Kidney (tissue), 14 donors: Measurements from ENCODE around the gene TRPM2. TPM values are rescaled to one million over a fixed set of nuclear protein-coding genes. Genes with fewer than 3 reads are reported as not detected.

Experiments
- DNase-seq, 5 donors: peaks; one replicate each; pipeline ENCODE4 v3.0.0-alpha.2; 2013 to 2020
- FAIRE-seq: peaks from 2 replicates; lab custom pipeline; 2012; peaks lifted over from hg19 to GRCh38; lab: Jason Lieb, UNC
- H3K27ac ChIP-seq, 2 donors: one replicate each; pipeline ENCODE4 v1.7.0; 2013; ENCODE audit warnings: low read depth in 2 of 2, low read length in 2 of 2, inconsistent platforms in 1 of 2
- H3K27me3 ChIP-seq: one replicate; pipeline ENCODE4 v1.7.1; 2013; ENCODE audit warnings: low read length, inconsistent platforms; ENCODE audit not compliant: control insufficient read depth, insufficient read depth
- H3K36me3 ChIP-seq, 3 donors: one replicate each; pipeline versions ENCODE4 v1.7.0 to v1.7.1; 2013; ENCODE audit warnings: low read length in 3 of 3, control low read depth in 1 of 3, inconsistent platforms in 1 of 3; ENCODE audit not compliant: insufficient read depth in 3 of 3, control insufficient read depth in 2 of 3
- H3K4me1 ChIP-seq, 3 donors: one replicate each; pipeline versions ENCODE4 v1.7.0 to v1.7.1; 2013; ENCODE audit warnings: low read length in 3 of 3, inconsistent platforms in 1 of 3, low read depth in 1 of 3; ENCODE audit not compliant: control insufficient read depth in 2 of 3, insufficient read depth in 2 of 3
- H3K4me3 ChIP-seq, 3 donors: one replicate each; pipeline versions ENCODE4 v1.7.0 to v1.8.1; 2013; ENCODE audit warnings: low read length in 3 of 3, control low read depth in 1 of 3, inconsistent platforms in 1 of 3
- H3K9ac ChIP-seq, 3 donors: one replicate each; pipeline versions ENCODE4 v1.7.0 to v1.7.1; 2013; ENCODE audit warnings: low read length in 3 of 3, control low read depth in 1 of 3, inconsistent platforms in 1 of 3
- H3K9me3 ChIP-seq, 3 donors: one replicate each; pipeline versions ENCODE4 v1.7.0 to v1.7.1; 2013; ENCODE audit warnings: low read length in 3 of 3, control low read depth in 1 of 3, inconsistent platforms in 1 of 3; ENCODE audit not compliant: control insufficient read depth in 2 of 3, insufficient read depth in 1 of 3
- CTCF ChIP-seq: IDR thresholded peaks from 3 replicates; pipeline ENCODE4 v1.5.1; 2012; ENCODE audit warnings: mild to moderate bottlenecking, moderate library complexity, borderline replicate concordance; ENCODE audit not compliant: insufficient read depth; ENCODE audit errors: extremely low read depth
- intact Hi-C: fragments of 100-400 bp; cut with DNase I; formaldehyde crosslinking; loops from one replicate; pipeline ENCODE4 v1.11.1; 2022
- polyA plus RNA-seq: library from polyadenylated mRNA; stranded (reverse); fragments of 350-450 nt; fragmentation: Illumina TruSeq; extraction: RNeasy Lipid Tissue Mini Kit (QIAGEN cat#74804); gene quantifications from one replicate; pipeline ENCODE4 v1.2.3, GENCODE V29; 2014; ENCODE audit warnings: low read depth, low replicate concordance; ENCODE audit not compliant: insufficient read depth
- total RNA-seq: library from RNA; stranded (reverse); fragmentation: NEBNext Ultra II Directional; extraction: Animal tissue kit (Norgen Biotek cat#: 25700); gene quantifications from one replicate; pipeline ENCODE4 v1.2.1, GENCODE V29; 2021
- donor health status: control.
- donor health status: control.
- donor health status: control.
- donor health status: control.
- donor health status: control.
- donor health status: DM: yes; HTN: yes; CAD: no.
- donor health status: Normal renal cell carcinoma (clear cell type).

The TRPM2 gene
- total and polyA plus RNA-seq, 2 donors from 2014 or later, result 2.0 to 11.5 TPM

- Histone ChIP-seq H3K27me3 (no peaks in the 10 kb centered on the region), H3K9me3 (peaks cover 0 to 2% (median 0%) of the 10 kb centered on the region in 3 donors), H3K27ac (no peak overlapping the region), H3K36me3 (no peaks in the 10 kb centered on the region), H3K4me1 (no peaks in the 10 kb centered on the region), H3K9ac (no peak overlapping the region), H3K4me3 (no peak overlapping the region)
- DNase-seq (peak in 1 of 5 donors; percentile 59), FAIRE-seq (no peak)
- intact Hi-C loops, result no loop called here
- no peak for TF ChIP-seq CTCF
Observed at GRCh38 chr21:44405091-44405947, 51.9 kb downstream of the TRPM2 start.

DNA sequence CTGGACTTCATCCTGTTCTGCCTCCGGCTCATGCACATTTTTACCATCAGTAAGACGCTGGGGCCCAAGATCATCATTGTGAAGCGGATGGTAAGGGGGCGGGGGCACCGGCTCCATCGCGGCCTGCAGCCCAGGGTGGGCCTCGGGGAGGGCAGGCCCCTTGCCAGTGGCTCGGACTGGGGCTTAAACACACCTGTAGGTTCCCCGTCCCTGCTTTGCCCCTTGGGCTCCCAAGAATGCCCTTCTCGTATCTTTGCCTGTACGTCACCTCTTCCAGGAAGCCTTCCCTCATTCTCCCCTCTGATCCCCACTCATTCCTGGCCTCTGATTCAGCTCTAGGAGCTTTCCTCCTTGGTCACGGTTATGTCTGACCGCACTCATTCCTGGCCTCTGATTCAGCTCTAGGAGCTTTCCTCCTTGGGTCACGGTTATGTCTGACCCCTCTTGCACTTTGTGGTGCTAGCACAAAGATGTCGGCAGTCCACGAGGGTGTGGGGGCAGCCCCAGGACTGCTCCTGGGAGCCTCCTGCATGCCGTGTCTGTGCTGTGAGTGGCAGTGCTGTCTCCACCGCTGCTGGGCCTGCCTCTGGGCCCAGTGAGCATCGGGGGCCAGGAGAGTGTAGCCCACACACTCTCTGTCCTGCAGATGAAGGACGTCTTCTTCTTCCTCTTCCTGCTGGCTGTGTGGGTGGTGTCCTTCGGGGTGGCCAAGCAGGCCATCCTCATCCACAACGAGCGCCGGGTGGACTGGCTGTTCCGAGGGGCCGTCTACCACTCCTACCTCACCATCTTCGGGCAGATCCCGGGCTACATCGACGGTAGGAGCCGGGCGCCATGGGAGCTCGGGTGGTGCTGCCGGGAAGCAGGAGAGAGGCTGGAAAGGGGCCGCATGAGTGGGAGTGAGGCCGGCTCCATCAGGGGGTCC, 52.8 kb downstream of the TRPM2 start:
- FAIRE-seq, result no peak
- Histone ChIP-seq H3K27me3 (no peaks in the 10 kb centered on the region), H3K9me3 (peaks cover 0 to 2% (median 0%) of the 10 kb centered on the region in 3 donors), H3K4me1 (no peaks in the 10 kb centered on the region), H3K36me3 (no peaks in the 10 kb centered on the region), H3K9ac (no peak overlapping the region), H3K27ac (no peak overlapping the region), H3K4me3 (no peak overlapping the region)
- intact Hi-C loops, result no loop called here
- no peak for TF ChIP-seq CTCF
- DNase-seq, result peak in 1 of 5 donors; percentile 68

GRCh38 chr21:44406953-44407352, 53.5 kb downstream of the TRPM2 start:
- Histone ChIP-seq H3K27ac (no peak overlapping the region), H3K9me3 (peaks cover 0 to 2% (median 0%) of the 10 kb centered on the region in 3 donors), H3K36me3 (no peaks in the 10 kb centered on the region), H3K27me3 (no peaks in the 10 kb centered on the region), H3K9ac (no peak overlapping the region), H3K4me3 (no peak overlapping the region), H3K4me1 (no peaks in the 10 kb centered on the region)
- DNase-seq, result peak in 1 of 5 donors; percentile 9
- intact Hi-C loops, result no loop called here
- no peak for FAIRE-seq
- TF ChIP-seq CTCF, result no peak
